NCI-H446 treated with DMSO at 0.1 percent for 48 hours (cell line): ENCODE measurements around the gene ECHDC3.

Experiments
- DNase-seq: peaks from one replicate; lab custom pipeline; 2025; lab: John Stamatoyannopoulos, UW

ECHDC3 gene

DNA sequence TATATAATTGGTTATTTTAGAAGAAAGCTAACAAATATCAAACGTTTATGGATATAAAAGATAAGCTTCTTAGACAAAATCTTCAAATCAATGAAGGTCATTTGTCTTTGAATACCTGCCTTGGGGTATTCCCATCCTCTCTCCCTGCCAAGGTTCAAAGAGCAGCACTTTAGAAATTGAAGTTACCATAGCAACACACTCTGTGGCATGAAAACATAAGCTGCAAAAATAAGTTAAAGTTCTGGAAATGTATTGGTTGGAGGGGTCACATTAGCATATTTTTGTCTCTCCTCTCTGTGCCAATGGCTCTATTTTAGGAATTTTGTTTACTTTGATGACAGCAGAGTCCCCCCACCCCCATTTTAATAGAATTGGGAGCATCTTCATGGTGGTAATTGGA, 12.0 kb downstream of the ECHDC3 start:
- no peak for DNase-seq

DNA sequence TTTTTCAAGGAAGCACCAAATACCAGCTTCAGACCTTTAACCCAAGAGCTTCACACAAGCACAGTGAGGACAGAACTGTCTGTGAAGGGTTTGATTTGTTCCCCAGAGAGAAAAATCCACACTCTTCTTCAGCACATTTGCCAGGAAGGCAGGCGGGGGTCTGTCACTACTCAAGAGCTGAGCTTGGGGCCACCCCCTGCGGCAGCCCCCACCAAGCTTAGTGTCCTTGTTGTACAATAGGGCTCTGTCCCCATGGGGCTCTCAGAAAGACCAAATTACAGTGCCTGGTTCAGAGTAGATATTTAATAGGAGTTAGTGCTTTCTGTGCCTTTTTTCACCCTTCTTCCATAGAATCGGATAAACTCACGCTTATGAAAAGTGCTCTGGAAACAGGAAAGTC, 12.4 kb downstream of the ECHDC3 start:
- DNase-seq, result no peak

GRCh38 chr10:11755512-11756263, 13.5 kb downstream of the ECHDC3 start:
- DNase-seq, result no peak

DNA sequence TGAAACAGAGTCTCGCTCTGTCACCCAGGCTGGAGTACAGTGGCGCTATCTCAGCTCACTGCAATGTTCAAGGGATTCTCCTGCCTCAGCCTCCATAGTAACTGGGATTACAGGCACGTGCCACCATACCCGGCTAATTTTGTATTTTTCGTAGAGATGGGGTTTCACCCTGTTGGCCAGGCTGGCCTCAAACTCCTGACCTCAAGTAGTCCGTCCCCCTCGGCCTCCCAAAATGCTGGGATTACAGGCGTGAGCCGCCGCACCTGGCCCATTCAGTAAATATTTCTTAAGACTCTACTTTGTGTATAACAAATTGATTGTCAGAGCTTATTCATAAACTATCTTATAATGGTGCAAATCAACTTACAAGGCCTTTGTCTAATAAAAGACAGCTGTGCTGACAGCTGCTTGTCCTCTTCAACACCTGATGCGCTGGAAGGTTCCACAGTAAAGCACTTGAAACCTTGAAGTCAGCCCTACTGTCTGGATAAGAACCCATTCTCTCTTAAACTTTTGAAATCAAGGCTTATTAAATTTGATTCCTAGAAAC, 14.7 kb downstream of the ECHDC3 start:
- no peak for DNase-seq

DNA sequence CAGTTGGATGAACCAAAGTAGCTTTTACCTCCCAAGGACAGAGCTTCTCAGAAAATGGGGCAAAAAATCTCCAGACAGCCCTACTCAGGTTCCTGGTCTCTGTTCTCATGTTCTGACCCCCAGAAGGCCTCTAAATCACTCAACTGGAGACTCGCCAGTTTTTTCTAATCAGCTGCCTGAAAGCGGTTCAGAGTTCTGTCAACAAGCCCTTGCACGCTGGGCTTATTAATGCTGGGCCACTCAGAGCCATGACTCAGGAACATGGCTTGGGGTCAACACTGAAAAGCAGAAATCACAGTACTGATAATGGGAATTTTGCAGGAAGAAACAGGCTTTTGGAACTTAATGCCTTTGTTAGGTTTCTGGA, 15.3 kb downstream of the ECHDC3 start:
- DNase-seq, result peak; percentile 40

DNA sequence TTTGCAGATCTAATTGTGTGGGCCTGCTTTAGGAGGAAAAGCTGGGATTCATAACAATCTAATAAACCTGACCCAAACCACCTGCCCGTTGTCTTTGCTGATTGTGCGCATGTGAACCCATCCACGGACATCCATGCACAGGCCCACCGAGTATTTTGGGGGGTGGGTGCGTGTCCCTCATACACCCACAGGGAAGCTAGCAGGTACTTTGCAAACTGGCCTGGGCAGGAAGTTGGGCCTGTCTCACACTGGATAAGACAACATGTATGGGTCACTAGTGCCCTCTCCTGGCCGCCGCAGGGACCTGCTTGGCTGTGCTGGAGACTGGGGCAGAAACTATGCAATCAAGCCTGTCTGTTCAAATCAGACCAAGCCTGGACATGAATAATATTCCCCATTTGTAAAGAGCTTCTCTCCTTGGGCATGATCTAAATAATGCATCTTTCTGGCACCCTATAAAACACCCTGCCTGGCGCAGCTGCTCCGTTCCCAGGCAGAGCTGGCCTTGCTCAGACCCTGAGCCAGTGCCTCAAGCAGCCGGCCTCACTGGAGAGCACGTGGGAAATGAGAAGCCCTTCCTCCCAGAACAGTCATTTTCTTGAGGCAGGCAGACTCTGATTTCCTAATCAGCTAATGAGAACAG, 15.8 kb downstream of the ECHDC3 start:
- DNase-seq, result peak; percentile 13

DNA sequence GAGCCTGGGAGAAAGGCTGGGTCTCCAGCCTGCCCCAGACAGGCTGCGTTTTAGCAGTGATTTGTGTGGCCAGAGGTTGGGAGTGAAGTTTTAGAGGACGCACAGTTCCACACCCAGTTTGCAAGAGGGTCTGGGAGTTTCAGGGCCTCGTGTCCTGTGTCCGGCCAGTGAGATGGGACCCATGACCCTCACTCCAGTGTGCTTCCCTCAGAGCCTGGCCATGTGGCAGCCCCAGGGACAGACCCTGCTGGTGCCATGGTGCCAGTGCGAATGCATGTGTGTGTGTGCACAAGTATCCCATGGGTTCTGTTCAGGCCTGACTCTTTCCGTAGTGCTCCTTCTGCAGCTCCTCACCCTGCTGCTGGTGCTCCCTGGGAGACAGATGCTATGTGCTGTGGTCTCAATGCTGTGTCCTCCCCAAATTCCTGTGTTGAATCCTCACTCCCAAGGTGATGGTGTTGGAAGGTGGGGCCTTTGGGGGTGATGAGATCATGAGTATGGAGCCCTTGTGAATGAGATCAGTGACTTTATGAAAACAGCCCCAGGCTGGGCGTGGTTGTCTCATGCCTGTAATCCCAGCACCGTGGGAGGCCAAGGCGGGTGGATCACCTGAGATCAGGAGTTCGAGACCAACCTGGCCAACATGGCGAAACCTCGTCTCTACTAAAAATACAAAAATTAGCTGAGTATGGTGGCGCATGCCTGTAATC, 16.5 kb downstream of the ECHDC3 start:
- no peak for DNase-seq

- no peak for DNase-seq
These were observed 17.2 kb downstream of the ECHDC3 start for GRCh38 chr10:11759347-11759746.

- DNase-seq, result no peak
These were observed 18.0 kb downstream of the ECHDC3 start for GRCh38 chr10:11760151-11760550.

GRCh38 chr10:11760861-11761260, 18.7 kb downstream of the ECHDC3 start:
- no peak for DNase-seq

GRCh38 chr10:11761431-11761830, 19.2 kb downstream of the ECHDC3 start:
- no peak for DNase-seq

DNA sequence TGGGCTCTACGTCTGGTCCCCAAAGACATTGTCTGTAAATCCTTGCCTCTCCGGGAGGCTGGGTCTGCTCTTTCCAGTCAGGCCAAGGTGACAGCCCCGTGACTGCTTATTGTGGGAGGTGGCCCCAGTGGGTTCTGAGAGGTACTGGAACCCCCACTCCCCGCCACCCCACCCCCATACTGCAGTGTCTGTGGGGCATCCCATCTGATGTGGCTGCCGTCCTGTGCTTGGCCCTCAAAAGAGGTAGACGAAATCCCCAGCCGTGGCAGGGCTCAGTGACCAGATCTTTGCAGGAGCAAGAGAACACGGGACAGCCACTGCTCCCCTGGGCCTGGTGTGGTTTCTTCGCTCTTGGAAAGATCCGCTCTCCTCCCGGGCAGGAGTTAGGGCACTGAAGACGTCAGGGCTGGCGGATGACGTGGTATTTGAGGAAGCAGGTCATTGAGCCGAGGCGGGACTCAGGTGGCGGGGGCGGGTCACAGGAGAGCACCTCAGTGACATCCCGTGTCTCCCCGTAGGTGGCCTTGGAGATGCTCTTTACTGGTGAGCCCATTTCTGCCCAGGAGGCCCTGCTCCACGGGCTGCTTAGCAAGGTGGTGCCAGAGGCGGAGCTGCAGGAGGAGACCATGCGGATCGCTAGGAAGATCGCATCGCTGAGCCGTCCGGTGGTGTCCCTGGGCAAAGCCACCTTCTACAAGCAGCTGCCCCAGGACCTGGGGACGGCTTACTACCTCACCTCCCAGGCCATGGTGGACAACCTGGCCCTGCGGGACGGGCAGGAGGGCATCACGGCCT, 20.7 kb downstream of the ECHDC3 start:
- DNase-seq, result no peak

- DNase-seq, result no peak
These were observed 21.3 kb downstream of the ECHDC3 start for GRCh38 chr10:11763501-11763861.

DNA sequence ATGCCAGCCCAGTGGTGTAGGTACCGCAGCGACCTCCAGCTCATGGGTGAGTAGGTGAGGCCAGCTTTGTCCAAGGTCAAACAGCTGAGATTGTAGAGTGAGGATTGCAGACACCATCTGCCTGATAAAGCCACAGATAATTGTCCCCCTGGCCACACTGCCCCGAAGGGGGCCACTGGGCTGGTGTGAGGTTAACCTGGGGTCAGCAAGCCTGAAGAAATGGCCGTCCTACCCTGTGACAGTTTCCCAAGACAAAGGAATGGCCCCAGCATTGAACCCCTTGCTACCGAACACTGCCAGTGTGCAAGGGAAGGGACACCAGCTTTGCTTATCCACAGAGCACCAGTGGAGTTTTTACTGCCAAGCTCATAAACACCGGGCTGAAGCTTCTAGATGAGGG, 23.0 kb downstream of the ECHDC3 start:
- no peak for DNase-seq

DNA sequence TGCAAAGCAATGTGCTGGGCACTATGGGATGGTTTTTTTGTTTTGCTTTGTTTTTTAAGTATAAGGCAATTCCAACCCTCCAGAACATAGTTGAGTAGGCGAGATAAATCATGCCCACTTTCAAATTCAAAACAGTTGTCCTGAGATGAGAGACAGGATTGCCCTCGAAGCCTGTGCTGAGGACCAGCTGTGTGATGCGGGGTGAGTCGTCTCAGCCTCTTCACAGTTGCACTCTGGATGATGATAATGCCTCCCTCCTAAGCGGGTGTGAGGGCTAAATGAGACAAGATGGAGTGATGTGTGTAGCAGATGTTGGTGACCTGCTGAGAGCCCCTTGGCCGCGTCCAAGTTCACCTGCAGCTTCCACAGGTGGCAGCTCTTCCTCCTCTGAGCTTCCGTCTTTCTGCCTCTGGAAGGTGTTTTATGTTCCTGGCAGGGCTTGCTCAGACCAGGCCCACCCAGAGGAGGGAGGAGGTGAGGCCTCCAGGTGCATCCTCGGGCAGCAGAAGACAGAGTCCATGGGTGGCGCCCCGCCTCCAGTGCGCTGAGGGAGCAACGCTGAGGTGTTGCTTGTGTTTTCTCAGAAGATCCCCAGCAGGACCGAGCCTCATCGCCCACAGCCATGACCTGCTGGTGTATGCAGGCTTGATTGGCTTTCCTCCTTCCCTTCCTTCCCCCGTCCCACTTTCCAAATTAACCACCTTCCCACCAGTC, 30.6 kb downstream of the ECHDC3 start:
- DNase-seq, result no peak

- no peak for DNase-seq
These were observed 31.7 kb downstream of the ECHDC3 start for GRCh38 chr10:11773761-11774441.

DNA sequence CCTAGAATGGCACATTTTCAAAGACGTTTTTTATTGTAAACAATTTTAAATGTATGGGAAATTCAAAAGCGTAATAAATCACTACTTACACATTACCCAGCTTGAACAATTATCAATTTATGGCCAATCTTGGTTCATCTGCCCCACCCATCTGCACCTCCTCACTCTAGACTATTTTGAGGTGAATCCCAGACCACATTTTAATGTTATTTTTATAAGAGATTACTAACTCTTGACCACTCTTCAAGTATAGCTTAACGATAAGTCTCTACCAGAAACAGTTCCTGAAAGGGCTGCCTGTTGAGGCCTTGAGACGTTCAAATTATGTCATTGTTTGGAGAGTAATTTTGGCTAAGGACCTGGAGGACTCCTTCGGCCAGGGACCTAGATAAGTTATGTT, 33.2 kb downstream of the ECHDC3 start:
- no peak for DNase-seq

DNA sequence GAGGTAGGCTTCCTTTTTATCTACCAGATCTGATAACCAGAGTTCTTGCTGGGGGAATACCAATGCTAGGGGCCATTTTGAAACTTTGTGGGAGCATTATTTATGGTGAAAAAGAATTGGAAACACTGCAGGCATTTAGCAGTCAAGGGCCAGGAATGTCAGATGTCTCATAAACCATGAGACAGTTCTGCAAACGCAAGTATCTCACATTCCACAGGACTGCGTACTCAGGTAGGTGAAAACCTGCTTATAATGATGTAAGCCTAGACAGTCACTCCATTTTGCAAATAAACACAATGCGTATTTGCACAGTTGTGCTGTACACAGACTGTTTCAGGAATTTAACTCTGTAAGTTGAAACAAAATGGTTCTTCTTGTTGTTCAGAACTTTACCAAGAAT, 33.9 kb downstream of the ECHDC3 start:
- DNase-seq, result no peak

DNA sequence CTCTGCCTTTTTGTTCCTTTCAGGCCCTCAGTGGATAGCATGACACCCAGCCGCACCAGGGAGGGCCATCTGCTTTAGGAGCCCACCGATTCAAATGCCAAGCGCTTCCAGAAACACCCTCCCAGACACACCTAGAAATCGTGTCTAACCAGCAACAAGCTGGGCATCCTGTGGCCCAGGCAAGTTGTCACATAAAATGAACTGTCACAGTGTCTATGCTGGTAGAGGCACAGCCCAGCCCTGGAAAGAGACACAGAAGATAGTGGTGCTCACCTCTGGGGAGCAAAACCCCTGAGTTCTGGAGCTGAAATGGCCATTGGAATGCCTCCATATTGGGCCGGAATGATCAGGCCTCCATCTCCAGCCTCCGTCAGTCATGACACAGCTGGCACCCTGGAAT, 38.9 kb downstream of the ECHDC3 start:
- DNase-seq, result no peak

- DNase-seq, result no peak
These were observed 40.8 kb downstream of the ECHDC3 start for GRCh38 chr10:11782793-11783557.
